Upper lobe of left lung (tissue), 4 donors: ENCODE measurements around the gene EFNA5.

Source experiments
- CTCF ChIP-seq, 6 experiments: fragments of 450-650 bp in 4 of 6; fragments of 200-600 bp in 2 of 6; sonication (generic) in 2 of 6; IDR thresholded peaks; one replicate each; pipeline ENCODE4 v1.5.1; 2016 to 2019; ENCODE audit warnings: antibody characterized with exemption in 6 of 6
- EP300 ChIP-seq, 4 donors: sonication (generic); formaldehyde crosslinking; IDR thresholded peaks; one replicate each; pipeline ENCODE4 v1.5.1; 2017; ENCODE audit warnings: antibody characterized with exemption in 4 of 4, control low read depth in 2 of 4
- POLR2A ChIP-seq, 4 donors: fragments of 450-650 bp; IDR thresholded peaks; one replicate each; pipeline ENCODE4 v1.5.1; 2016 to 2017; ENCODE audit warnings: antibody characterized with exemption in 4 of 4, mild to moderate bottlenecking in 2 of 4
- POLR2AphosphoS5 ChIP-seq, 2 donors: sonication (generic); formaldehyde crosslinking; IDR thresholded peaks; one replicate each; pipeline ENCODE4 v1.5.1; 2017; ENCODE audit warnings: antibody characterized with exemption in 2 of 2

- no peak for TF ChIP-seq CTCF (IDR thresholded peaks at IDR 0.05)
- no peak for TF ChIP-seq EP300 (IDR thresholded peaks at IDR 0.05)
- TF ChIP-seq POLR2AphosphoS5 (IDR thresholded peaks at IDR 0.05) = no peak
- no peak for TF ChIP-seq POLR2A (IDR thresholded peaks at IDR 0.05)
These were observed 38.9 kb downstream of the EFNA5 start for GRCh38 chr5:107631805-107632362.
